Brain pericyte (primary cell): ENCODE results near the gene PRR23B.

Experiments
- DNase-seq: peaks from one replicate; pipeline ENCODE4 v3.0.0-alpha.2; 2012; ENCODE audit warnings: low read depth, low spot score

The PRR23B gene

DNA sequence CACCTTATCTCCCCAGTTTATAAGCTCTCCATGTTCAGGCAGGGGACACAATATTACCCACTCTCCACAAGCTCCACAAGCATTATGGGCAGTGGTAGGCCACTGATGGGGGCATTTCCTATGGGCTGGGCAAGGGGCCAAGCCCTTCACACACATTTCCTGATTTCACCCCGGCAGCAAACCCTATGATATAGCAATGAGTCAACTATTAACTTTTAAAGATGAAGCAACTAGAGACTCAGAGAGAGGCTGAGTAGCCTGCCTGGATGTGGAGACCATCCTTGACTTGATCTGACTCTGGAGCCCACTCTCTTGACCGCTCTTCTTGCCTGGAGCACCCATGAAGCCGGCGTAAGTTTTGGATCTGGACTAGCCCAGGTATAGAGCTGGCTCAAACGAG lies 46.3 kb downstream of the PRR23B start:
- DNase-seq: no peak

GRCh38 chr3:138972941-138973340 lies 47.8 kb downstream of the PRR23B start:
- DNase-seq: no peak

- DNase-seq: no peak
Measured at GRCh38 chr3:138971766-138972320, 48.9 kb downstream of the PRR23B start.
